Endometrial microvascular endothelial cells (primary cell): ENCODE measurements around the gene BLVRB. TPM values are rescaled to one million over a fixed set of nuclear protein-coding genes. Genes with fewer than 3 reads are reported as not detected.
"Not testable (repeated sequence)": the region's sequence is repeated elsewhere in the genome, so short reads cannot be mapped to it uniquely, and the experiment has no call there.

ENCODE experiments used
- in situ Hi-C: cut with HindIII; loops from 2 replicates; pipeline ENCODE4 v1.10.0; 2017; ENCODE audit warnings: low sequenced_read_pairs, low pct_unique_long_range_greater_than_20kb; ENCODE audit errors: inconsistent ontology term
- total RNA-seq: library from RNA; depleted of rRNA; stranded (reverse); fragments of >200 nt; gene quantifications from one replicate; pipeline ENCODE4 v1.2.3, GENCODE V29; 2015; ENCODE audit errors: inconsistent ontology term

BLVRB gene
- total RNA-seq, 1 donor from 2014 or later = 66.3 TPM

- in situ Hi-C loops = not testable (repeated sequence)
Measured at GRCh38 chr19:40430242-40430641, 35.3 kb downstream of the BLVRB start.

- in situ Hi-C loops = not testable (repeated sequence)
Measured at GRCh38 chr19:40428197-40428596, 37.3 kb downstream of the BLVRB start.

- in situ Hi-C loops = no loop called here
Measured at GRCh38 chr19:40425450-40426287, 39.9 kb downstream of the BLVRB start, which contains the start of gene SERTAD1. TSS of gene SERTAD1 (minus strand) at chr19:40425992. CDS start at chr19:40423546, 2,446 bp downstream.

- in situ Hi-C loops = no loop called here
Measured at GRCh38 chr19:40424637-40425449, 40.7 kb downstream of the BLVRB start.

- in situ Hi-C loops = no loop called here
Measured at GRCh38 chr19:40423938-40424337, 41.6 kb downstream of the BLVRB start.

- in situ Hi-C loops = no loop called here
Measured at GRCh38 chr19:40422748-40423566, 42.6 kb downstream of the BLVRB start.

- in situ Hi-C loops = no loop called here
Measured at GRCh38 chr19:40421993-40422747, 43.4 kb downstream of the BLVRB start.

GRCh38 chr19:40420766-40421765 is 44.5 kb downstream of the BLVRB start:
- in situ Hi-C loops = no loop called here

GRCh38 chr19:40420451-40420765 is 45.1 kb downstream of the BLVRB start:
- in situ Hi-C loops = no loop called here

GRCh38 chr19:40419780-40420179 is 45.8 kb downstream of the BLVRB start:
- in situ Hi-C loops = no loop called here

GRCh38 chr19:40419066-40419612 is 46.4 kb downstream of the BLVRB start:
- in situ Hi-C loops = no loop called here

- in situ Hi-C loops = no loop called here
Measured at GRCh38 chr19:40418040-40418439, 47.5 kb downstream of the BLVRB start.

GRCh38 chr19:40417643-40417981 is 47.9 kb downstream of the BLVRB start:
- in situ Hi-C loops = no loop called here

- in situ Hi-C loops = no loop called here
Measured at GRCh38 chr19:40416918-40417642, 48.5 kb downstream of the BLVRB start.

- in situ Hi-C loops = no loop called here
Measured at GRCh38 chr19:40415768-40416167, 49.8 kb downstream of the BLVRB start.
